Esophagus squamous epithelium (tissue), 4 donors: ENCODE data around the gene RPL28.

Experiments
- CTCF ChIP-seq, 6 experiments: fragments of 450-650 bp in 4 of 6; fragments of 200-600 bp in 2 of 6; sonication (generic) in 2 of 6; IDR thresholded peaks; one replicate each; pipeline ENCODE4 v1.5.1; 2016 to 2019; ENCODE audit warnings: antibody characterized with exemption in 6 of 6, mild to moderate bottlenecking in 4 of 6, moderate library complexity in 4 of 6
- POLR2A ChIP-seq, 4 donors: fragments of 450-650 bp; IDR thresholded peaks; one replicate each; pipeline ENCODE4 v1.6.1; 2017; ENCODE audit warnings: antibody characterized with exemption in 4 of 4, mild to moderate bottlenecking in 4 of 4, moderate library complexity in 3 of 4

DNA sequence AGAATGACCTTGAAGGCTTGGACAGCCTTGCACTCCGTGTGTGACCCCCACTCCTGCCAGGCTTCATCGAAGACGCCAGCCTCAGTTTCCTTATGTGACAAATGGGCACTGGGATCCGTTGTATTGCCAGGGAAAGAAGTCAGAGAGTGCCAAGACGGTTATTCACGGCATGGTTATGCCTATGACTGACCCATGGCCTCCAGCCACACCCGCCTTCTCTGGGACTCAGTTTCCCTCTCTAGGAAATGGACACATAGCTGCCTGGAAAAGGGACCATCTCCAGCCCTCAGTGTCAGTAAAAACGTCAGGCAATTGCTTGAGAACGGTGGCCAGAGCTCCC is 22.8 kb downstream of the RPL28 start:
- TF ChIP-seq POLR2A (IDR thresholded peaks at IDR 0.05) (no peak), CTCF (IDR thresholded peaks at IDR 0.05) (no peak)
